GM19438 (cell line): ENCODE results near the gene CDC25B.
"Not testable (repeated sequence)": the region's sequence is repeated elsewhere in the genome, so short reads cannot be mapped to it uniquely, and the experiment has no call there.

Source experiments
- ATAC-seq: cut with Tn5 transposase; IDR thresholded peaks from one replicate; pipeline ENCODE4 v1.9.1; 2021; ENCODE audit warnings: low read depth; ENCODE audit not compliant: unreplicated experiment

CDC25B gene

DNA sequence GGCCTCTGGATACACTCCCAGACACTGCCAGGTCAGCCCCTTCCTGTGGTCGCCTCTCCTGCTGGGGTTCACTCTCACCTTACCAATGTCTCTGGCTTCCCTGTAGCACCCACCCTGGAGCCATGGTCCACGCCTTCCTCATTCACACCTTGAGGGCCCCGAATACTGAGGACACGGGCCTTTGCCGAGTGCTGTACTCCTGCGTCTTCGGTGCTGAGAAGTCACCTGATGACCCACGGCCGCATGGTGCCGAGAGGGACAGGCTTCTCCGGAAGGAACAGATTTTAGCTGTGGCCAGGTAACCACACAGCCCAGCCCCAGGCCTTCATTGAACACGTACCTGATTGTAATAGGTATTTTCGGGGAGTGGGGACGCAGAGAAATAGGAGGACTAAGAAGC is 25.9 kb downstream of the CDC25B start:
- no peak for ATAC-seq

- ATAC-seq: no peak
Observed at GRCh38 chr20:3823881-3824280, 27.8 kb downstream of the CDC25B start.

- ATAC-seq: no peak
Observed at GRCh38 chr20:3825526-3825925, 29.4 kb downstream of the CDC25B start.

- no peak for ATAC-seq
Observed at GRCh38 chr20:3826420-3826819, 30.3 kb downstream of the CDC25B start.

- ATAC-seq: no peak
Observed at GRCh38 chr20:3828798-3829197, 32.7 kb downstream of the CDC25B start.

GRCh38 chr20:3829891-3830290 is 33.8 kb downstream of the CDC25B start:
- ATAC-seq: not testable (repeated sequence)

DNA sequence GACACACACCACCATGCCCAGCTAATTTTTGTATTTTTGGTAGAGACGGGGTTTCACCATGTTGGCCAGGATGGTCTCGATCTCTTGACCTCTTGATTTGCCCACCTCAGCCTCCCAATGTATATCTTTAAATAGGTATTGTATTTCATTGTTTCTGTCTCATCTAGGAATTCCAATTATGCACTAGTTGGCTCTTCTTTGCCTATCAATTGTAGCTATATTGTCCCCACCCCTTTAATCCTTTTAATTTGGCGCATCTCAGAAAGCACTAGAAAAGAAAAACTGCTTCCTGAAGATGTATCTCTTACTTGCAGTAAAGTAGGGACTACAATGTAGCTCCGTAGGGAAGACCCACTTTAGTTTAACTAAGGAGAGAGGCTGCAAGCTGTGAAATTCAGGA is 40.0 kb downstream of the CDC25B start:
- no peak for ATAC-seq

DNA sequence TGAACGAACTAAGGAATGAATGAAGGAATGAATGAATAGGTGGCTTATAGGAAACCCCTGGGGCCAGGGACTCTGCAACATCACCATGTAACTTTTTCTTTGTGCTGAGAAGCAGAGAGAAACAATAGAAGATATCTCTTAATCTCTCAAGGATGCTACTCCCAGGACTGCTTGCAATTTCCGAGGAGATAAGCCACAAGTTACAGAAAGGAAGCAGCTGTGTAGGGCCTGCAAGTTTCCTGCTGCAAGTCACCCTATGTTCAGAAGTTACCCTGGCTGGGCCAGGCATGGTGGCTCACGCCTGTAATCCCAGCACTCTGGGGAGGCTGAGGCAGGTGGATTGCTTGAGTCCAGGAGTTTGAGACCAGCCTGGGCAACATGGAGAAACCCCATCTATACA is 43.2 kb downstream of the CDC25B start:
- no peak for ATAC-seq

GRCh38 chr20:3840201-3840600 is 44.1 kb downstream of the CDC25B start:
- not testable (repeated sequence) for ATAC-seq

DNA sequence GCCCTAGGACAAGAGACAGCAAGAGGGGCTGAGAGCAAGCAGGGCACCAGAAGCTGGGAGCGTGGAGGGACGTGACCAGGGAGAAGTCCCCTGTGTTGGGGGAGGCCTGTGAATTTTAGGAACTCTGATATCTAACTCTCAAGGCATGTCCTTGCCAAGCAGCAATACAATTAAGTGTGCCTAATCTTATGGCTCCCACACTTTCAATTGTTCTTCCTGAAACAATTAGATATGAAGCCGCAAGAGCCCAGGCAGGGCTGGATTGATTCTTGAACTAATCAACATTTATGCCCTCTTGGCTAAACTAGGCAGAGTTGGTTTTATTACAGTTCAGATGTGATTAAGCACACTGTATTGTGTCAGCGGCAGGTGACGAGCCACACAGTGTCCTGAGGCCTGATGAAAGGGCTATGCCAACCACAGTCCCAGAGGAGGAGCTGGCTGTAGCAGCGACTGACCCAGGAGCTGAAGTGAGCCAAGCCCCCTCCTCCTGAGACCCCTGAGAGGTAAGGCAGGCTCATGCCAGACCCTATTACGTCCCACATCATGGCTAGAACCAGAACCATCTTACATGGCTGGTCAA is 46.3 kb downstream of the CDC25B start:
- ATAC-seq: no peak

GRCh38 chr20:3843490-3843889 is 47.4 kb downstream of the CDC25B start:
- no peak for ATAC-seq

DNA sequence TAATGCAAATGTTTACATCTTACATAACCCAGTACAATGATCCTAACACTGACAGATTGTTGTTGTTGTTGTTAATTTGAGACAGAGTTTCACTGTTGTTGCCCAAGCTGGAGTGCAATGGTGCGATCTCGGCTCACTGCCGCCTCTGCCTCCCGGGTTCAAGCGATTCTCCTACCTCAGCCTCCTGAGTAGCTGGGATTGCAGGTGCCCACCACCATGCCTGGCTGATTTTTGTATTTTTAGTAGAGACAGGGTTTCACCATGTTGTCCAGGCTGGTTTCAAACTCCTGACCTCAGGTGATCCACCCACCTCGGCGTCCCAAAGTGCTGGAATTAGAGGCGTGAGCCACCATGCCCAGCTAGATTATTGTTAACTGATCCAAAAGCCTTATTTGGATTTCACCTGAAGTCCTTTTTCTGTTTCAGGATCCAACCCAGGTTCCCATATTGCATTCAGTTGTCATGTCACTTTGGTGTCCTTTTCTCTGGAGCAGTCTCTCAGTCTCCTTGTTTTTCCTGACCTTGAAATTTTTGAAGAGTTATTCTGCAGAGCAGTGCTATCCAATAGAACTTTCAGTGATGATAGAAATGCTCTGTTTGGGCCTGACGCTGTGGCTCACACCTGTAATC is 48.0 kb downstream of the CDC25B start:
- ATAC-seq: not testable (repeated sequence)

GRCh38 chr20:3846378-3846739 is 50.2 kb downstream of the CDC25B start:
- ATAC-seq: no peak

- ATAC-seq: peak; percentile 93
Observed at GRCh38 chr20:3846740-3847428, 50.8 kb downstream of the CDC25B start, which contains the start of gene MAVS. TSS of gene MAVS (plus strand) at chr20:3846834. CDS start at chr20:3854625, 7,791 bp downstream.

DNA sequence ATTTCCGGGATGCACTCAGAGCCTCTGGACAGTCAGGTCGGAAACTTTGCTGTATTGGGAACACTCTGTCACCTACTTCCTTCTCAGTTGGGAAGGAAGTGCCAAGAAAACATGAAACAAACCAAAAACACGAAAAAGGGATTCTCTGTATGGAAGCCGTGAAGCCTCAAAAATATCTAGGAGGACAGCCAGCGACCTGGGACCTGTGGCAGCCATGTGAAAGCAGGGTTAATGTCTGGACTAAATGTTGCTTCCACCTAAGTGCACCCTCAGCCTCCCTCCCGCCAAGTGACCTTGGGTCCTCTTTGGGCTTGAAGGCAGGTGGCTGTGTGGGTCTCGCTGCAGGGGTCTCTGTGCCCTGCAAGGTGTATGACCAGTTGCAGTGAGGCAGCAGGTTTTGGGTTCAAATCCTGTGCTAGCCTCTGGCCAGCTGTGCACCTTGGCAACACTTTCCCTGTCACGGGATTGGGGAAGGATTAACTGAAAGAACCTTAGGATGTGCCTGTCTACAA is 51.4 kb downstream of the CDC25B start:
- no peak for ATAC-seq

GRCh38 chr20:3848565-3848964 is 52.5 kb downstream of the CDC25B start:
- ATAC-seq: no peak

DNA sequence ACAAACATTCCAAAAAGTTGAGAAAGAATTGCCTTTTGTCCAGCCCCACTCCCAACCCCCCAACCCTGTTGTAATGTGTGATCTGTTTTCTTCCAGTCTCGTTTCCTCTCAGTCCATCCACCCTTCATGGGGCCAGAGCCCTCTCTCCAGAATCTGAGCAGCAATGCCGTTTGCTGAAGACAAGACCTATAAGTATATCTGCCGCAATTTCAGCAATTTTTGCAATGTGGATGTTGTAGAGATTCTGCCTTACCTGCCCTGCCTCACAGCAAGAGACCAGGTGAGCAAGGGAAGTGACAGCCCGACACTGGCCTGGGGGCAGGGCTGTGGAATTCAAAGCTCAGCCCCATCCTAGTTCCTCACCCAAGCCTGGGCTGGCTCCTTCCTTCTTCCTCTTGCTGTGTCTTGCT is 58.4 kb downstream of the CDC25B start:
- ATAC-seq: no peak
